Pancreas (tissue), 10 donors: ENCODE data around the gene RGS2. TPM values are rescaled to one million over a fixed set of nuclear protein-coding genes. Genes with fewer than 3 reads are reported as not detected.

Experiments used
- ATAC-seq, 4 donors: fragments of 200-7000 bp; cut with Tn5 transposase; one replicate each; pipeline versions ENCODE4 v1.8.0 to v1.9.1; 2020; ENCODE audit warnings: mild to moderate bottlenecking in 4 of 4, moderate library complexity in 4 of 4
- DNase-seq, 6 donors: peaks; one replicate each; pipeline ENCODE4 v3.0.0-alpha.2; 2020
- FAIRE-seq: peaks from 2 replicates; lab custom pipeline; 2012; peaks lifted over from hg19 to GRCh38; lab: Jason Lieb, UNC
- H3K27ac ChIP-seq, 4 donors: fragments of 200-600 bp; sonication (generic); 1 replicate in 3 of 4; 2 replicates in 1 of 4; pipeline versions ENCODE4 v1.5.0 to v1.8.0; 2020
- H3K27me3 ChIP-seq, 4 donors: fragments of 200-600 bp; one replicate each; pipeline ENCODE4 v1.8.0; 2021
- H3K36me3 ChIP-seq, 3 donors: fragments of 200-600 bp; sonication (generic) in 1 of 3; one replicate each; pipeline versions ENCODE4 v1.5.0 to v1.8.0; 2020 to 2021
- H3K4me1 ChIP-seq, 3 donors: fragments of 200-600 bp; one replicate each; pipeline ENCODE4 v1.8.0; 2021
- H3K4me3 ChIP-seq, 4 donors: fragments of 200-600 bp; sonication (generic) in 2 of 4; one replicate each; pipeline versions ENCODE4 v1.5.0 to v1.8.0; 2020 to 2021
- H3K9me3 ChIP-seq, 4 donors: fragments of 200-600 bp; one replicate each; pipeline ENCODE4 v1.8.0; 2021
- WGBS, 2 donors: extraction: QIAGEN DNeasy Blood & Tissue Kit; methylation state at CpG; one replicate each; pipeline ENCODE4 v1.1.7; 2013; 5-methylcytosine and 5-hydroxymethylcytosine counted together
- intact Hi-C, 3 donors: fragments of 100-400 bp; cut with DNase I; formaldehyde crosslinking; loops; one replicate each; pipeline versions ENCODE4 v1.11.1 to v1.14.2; 2022
- polyA plus RNA-seq, 2 donors: library from polyadenylated mRNA; stranded (reverse); fragments of 200-250 nt; gene quantifications; one replicate each; pipeline ENCODE4 v1.2.3, GENCODE V29; 2013
- total RNA-seq, 6 donors: library from RNA; stranded (reverse); fragmentation: NEBNext Ultra II Directional in 4 of 6; extraction: Animal tissue kit (Norgen Biotek cat#: 25700) in 4 of 6; gene quantifications; one replicate each; pipeline versions ENCODE4 v1.2.1 to v1.2.4, GENCODE V29; 2021 to 2023
- TF ChIP-seq, protein P1 (sequence below), 4 donors: fragments of 200-600 bp; sonication (generic) in 3 of 4; IDR thresholded peaks; one replicate each; pipeline versions ENCODE4 v1.5.0 to v1.8.0; 2021; ENCODE audit warnings: antibody characterized with exemption in 4 of 4
- donor health status: healthy with polysubstance abuse.
- donor health status: DM: no; HTN: no; CAD: no; lungs with moderate emphysema.
- donor health status: DM: no; HTN: no; CAD: no.
- donor health status: control.
- donor health status: control.
- donor health status: Bipolar disorder and iron deficiency.
- donor health status: DM: yes; HTN: yes; CAD: no.
- donor health status: DM: no; HTN: no; CAD: no.
- donor health status: DM: no; HTN: no; CAD: no.
- donor health status: DM: yes; HTN: yes; CAD: no.

Gene RGS2
- total and polyA plus RNA-seq, 8 donors, result 9.2 to 534 (median 57.4) TPM

DNA sequence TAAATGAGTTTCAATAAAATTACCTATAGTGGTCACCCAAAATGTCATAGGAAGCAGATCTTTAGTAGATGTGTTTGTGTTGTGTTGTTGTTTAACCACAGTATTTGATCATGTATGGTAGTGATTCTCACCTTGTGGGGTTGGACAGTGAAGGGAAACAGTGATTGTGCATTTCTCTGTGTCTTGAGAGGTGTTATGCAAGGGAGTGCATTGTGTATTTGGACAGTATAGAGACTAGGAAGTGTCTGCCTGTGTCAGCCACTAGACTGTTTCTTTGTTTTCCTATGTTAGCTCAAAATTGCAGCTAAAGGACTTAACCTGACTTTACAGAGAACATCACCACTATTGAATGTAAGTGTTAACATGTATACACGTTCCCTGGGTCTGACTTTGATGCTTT lies 6.0 kb downstream of the RGS2 start:
- no peak for FAIRE-seq
- no peak overlapping the region for H3K4me3 ChIP-seq
- DNase-seq, result no peak
- no peaks in the 10 kb centered on the region for H3K27me3 ChIP-seq
- H3K4me1 ChIP-seq, result peaks cover 4 to 25% (median 16%) of the 10 kb centered on the region in 3 donors
- no peak overlapping the region for H3K27ac ChIP-seq
- H3K9me3 ChIP-seq, result no peaks in the 10 kb centered on the region
- H3K36me3 ChIP-seq, result peaks cover 0 to 22% (median 0%) of the 10 kb centered on the region in 3 donors
- 80 to 86% methylated on average over 1 of the region's 1 CpG for WGBS, 2 donors
- TF ChIP-seq, protein P1, sequence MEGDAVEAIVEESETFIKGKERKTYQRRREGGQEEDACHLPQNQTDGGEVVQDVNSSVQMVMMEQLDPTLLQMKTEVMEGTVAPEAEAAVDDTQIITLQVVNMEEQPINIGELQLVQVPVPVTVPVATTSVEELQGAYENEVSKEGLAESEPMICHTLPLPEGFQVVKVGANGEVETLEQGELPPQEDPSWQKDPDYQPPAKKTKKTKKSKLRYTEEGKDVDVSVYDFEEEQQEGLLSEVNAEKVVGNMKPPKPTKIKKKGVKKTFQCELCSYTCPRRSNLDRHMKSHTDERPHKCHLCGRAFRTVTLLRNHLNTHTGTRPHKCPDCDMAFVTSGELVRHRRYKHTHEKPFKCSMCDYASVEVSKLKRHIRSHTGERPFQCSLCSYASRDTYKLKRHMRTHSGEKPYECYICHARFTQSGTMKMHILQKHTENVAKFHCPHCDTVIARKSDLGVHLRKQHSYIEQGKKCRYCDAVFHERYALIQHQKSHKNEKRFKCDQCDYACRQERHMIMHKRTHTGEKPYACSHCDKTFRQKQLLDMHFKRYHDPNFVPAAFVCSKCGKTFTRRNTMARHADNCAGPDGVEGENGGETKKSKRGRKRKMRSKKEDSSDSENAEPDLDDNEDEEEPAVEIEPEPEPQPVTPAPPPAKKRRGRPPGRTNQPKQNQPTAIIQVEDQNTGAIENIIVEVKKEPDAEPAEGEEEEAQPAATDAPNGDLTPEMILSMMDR (IDR thresholded peaks at IDR 0.05), result no peak
- intact Hi-C loops, result loop anchor here in 1 of 3 donors (5.0 kb wide), 1 partner anchor 97 kb away; no protein-coding TSS in a partner anchor
- ATAC-seq, result no peak

DNA sequence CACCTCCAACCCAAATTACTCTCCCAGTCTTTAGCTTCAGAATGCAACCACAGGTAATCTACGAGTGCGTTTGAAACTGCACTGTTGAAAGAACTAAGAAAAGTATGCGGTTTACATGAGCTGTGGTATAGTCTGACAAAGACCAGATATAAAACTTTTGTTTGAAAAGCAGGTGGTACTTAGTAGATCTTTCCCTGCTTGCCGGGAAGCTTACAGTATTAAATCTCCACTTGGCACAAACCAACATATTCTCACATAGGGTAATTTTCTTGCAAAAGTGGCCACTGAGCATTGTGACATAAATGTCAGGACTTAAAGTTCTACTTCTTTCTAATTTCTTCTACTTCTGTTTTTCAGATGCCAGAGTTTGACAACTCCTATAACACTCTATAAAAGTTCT lies 8.4 kb downstream of the RGS2 start:
- DNase-seq (no peak), FAIRE-seq (peak; percentile 13), ATAC-seq (no peak)
- H3K27me3 ChIP-seq, result no peaks in the 10 kb centered on the region
- H3K9me3 ChIP-seq, result no peaks in the 10 kb centered on the region
- intact Hi-C loops, result loop anchor here in 1 of 3 donors (5.0 kb wide), 1 partner anchor 95 kb away; no protein-coding TSS in a partner anchor
- H3K4me1 ChIP-seq, result peaks cover 0 to 3% (median 3%) of the 10 kb centered on the region in 3 donors
- TF ChIP-seq, protein P1 (IDR thresholded peaks at IDR 0.05), result no peak
- WGBS, 2 donors, result 65 to 77% methylated on average over 4 of the region's 4 CpGs
- no peak overlapping the region for H3K4me3 ChIP-seq
- H3K27ac ChIP-seq, result no peak overlapping the region
- H3K36me3 ChIP-seq, result no peaks in the 10 kb centered on the region

DNA sequence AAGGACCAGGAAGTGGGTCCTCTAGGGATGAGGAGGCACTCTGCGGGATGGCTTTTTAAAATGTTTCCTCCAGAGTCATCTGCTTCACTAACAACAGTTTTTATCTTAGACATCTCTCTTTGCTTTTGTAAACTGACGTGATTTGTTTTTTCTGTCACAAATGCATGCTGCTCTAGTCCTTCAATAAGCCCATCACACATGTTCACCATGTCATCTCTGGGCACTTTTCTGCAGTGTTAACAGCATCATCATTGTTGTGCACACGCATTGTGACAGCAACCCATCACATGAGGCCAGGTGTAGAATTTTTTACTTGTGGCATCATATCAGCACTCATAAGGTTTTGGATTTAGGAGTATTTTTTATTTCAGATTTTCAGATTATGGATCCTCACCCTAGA lies 12.5 kb downstream of the RGS2 start:
- Histone ChIP-seq H3K27me3 (no peaks in the 10 kb centered on the region), H3K27ac (no peak overlapping the region), H3K4me1 (peaks cover 0 to 2% (median 0%) of the 10 kb centered on the region in 3 donors), H3K4me3 (no peak overlapping the region), H3K36me3 (no peaks in the 10 kb centered on the region), H3K9me3 (no peaks in the 10 kb centered on the region)
- DNase-seq (no peak), ATAC-seq (no peak), FAIRE-seq (no peak)
- TF ChIP-seq, protein P1 (IDR thresholded peaks at IDR 0.05), result no peak
- intact Hi-C loops, result no loop called here
- 85 to 87% methylated on average over 3 of the region's 3 CpGs for WGBS, 2 donors

DNA sequence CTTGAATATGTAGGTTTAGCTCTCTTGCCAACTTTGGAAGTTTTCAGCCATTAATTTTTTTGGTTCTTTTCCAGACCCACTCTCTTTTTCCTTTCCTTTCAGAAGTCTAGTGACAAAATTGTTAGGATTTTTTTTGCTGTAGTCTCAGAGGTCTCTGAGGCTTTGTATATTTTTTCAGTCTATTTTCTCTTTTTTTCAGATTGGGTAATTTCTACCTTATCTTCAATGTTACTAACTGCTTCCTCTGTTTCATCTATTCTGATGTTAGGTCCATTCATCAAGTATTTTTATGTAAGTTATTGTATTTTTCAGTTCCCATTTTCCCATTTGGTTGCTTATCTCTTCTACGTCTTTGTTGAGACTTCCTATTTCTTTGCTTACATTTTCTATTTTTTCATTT lies 15.7 kb downstream of the RGS2 start:
- Histone ChIP-seq H3K9me3 (no peaks in the 10 kb centered on the region), H3K27me3 (no peaks in the 10 kb centered on the region), H3K27ac (no peak overlapping the region), H3K4me1 (peaks cover 0 to 6% (median 0%) of the 10 kb centered on the region in 3 donors), H3K36me3 (no peaks in the 10 kb centered on the region), H3K4me3 (no peak overlapping the region)
- intact Hi-C loops, result no loop called here
- DNase-seq (no peak), ATAC-seq (no peak), FAIRE-seq (no peak)
- TF ChIP-seq, protein P1 (IDR thresholded peaks at IDR 0.05), result no peak
- WGBS, 2 donors, result 0 to 86% methylated on average over 1 of the region's 1 CpG

DNA sequence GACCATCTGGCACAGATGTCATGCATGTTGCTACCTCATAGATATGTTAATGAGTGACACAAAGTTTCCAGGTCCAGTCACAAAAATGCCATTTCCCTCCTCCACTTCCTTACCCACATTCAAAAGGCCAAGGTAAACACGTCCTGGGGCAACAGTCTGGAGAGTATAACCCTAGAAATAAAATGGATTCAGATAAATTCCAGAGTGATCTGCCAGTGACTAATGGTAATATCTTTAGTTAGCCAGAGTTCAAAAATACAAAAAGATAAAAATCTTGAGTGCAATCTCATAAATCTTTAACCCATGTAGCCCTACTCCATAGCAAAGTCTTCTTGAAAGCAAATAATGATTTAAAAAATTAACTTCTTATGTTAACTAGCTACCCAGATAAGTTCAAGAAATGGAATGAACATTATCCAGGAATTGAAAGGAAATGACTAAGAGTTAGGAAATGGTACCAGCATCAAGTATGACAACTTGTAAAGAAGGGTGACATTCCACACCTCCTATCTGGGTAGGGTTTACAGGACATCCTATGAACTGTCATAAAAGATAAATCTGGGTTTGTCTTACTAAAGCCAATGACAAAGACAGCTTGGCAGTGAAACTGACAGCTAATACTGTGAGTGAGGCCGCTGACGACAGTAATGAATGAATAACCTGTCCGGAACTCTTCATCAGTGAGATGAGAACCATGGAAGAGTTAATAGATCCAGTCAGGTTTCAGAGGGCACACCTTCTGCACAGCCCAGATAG lies 18.1 kb downstream of the RGS2 start:
- TF ChIP-seq, protein P1 (IDR thresholded peaks at IDR 0.05), result no peak
- no peak overlapping the region for H3K27ac ChIP-seq
- WGBS, 2 donors, result 54 to 74% methylated on average over 4 of the region's 4 CpGs
- no peaks in the 10 kb centered on the region for H3K36me3 ChIP-seq
- H3K27me3 ChIP-seq, result no peaks in the 10 kb centered on the region
- no peaks in the 10 kb centered on the region for H3K9me3 ChIP-seq
- no peak overlapping the region for H3K4me3 ChIP-seq
- DNase-seq (no peak), FAIRE-seq (no peak), ATAC-seq (peak in 1 of 4 donors; percentile 57)
- intact Hi-C loops, result no loop called here
- H3K4me1 ChIP-seq, result peaks cover 0 to 6% (median 0%) of the 10 kb centered on the region in 3 donors
